HG03521 (cell line): Measurements from ENCODE around the gene MPST.
"Not testable (repeated sequence)": the region's sequence is repeated elsewhere in the genome, so short reads cannot be mapped to it uniquely, and the experiment has no call there.

ENCODE experiments used
- ATAC-seq: cut with Tn5 transposase; IDR thresholded peaks from one replicate; pipeline ENCODE4 v1.9.1; 2021; ENCODE audit warnings: mild to moderate bottlenecking, moderate library complexity; ENCODE audit not compliant: unreplicated experiment

Gene MPST

DNA sequence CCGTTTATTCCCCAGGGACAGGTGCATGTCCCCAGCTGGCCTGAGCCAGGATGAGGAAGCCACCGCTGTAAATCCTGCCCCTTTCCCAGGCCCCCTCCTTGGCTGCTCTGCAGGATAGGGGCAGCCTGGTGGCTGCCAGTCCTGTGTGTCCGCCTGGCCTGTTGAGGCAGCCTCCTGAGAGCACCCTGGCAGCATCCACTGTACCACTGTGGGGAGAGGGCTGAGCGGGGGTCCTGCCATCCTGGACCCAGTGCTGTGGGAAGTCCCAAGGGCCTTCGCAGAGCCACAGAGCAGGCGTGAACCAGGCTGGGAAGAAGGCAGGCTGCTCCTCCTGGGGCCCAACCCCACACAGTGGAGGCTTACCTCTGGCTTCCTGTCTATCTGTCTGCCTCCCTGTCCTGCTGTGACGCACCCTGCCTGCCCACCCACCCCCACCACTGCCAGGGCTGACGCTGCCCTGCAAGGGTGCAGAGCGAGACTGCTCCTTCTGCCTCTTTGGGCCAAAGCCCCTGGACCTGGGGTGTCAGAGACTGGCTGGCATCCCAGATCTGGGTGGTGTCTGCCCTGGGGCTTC, 40.4 kb downstream of the MPST start:
- no peak for ATAC-seq

DNA sequence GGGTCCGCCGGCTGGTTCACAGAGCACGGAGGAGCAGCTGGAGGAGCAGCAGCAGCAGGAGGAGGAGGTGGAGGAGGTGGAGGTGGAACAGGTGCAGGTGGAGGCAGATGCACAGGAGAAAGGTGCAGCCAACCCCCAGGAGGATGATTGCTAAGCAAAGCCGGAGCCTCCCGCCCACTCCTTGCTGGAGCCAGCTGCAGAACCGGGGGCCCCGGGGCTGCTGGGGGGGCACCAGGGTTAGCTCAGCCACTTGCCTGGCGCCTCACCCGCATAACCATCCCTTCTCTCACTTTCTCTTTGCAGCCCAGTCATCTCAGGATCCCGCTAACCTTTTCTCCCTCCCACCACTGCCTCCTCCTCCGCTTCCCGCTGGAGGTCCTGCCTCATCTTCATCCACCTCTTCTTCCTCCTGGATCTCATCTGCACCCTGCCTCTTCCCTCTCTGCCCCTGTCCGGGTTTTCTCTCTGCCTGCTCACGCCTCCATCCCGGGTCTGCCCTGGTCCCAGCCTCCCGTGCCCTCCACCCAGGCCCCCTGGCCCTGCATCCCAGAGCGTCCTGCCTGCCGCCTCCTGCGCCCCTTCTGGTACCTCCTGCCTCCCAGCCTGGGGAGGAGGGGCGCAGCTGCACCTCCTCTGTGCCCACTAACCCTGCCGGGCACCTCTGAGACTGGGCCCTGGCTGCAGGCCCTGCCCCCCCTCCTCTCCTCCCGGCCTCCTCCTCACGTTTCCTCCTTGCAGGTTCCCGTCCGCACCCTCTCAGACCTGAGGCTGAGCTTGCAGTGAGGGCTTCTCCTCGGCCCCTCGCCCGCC, 41.5 kb downstream of the MPST start:
- no peak for ATAC-seq

DNA sequence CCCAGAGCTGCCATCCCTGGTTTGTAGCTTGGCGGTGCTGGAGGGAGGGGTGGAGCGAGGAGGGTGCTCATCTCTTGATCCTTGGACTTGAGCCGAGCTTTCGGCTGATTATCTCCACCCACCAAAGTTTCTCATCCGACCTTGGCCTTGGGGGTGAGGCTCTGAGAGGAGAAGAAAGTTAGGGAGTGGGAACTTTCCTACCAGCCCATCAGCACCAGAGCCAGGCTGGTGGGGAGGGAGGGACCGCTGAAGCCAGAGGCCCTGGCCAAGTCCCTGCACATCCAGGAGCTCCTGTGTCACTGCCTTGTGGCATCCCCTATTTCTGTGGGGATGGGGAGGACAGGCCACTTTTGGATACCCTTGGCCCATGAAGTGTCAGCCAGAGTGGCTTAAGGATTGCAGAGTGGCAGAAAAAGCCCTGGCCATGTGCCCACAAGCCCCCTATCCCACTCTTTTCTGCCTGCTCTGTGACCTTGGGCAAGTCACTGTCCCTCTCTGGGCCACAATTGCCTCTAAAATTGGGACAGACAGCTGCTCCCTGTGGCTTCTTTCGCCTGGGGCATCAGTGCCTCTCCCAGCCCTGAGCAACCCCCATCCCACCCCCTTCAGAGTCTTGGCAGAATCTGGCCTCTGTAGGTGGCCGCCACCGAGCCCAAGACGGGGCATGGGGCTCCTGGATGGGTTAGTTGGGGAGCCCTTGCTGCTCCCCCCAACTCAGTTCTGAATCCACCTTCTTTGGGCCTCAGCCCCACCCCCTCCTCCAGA, 42.3 kb downstream of the MPST start:
- ATAC-seq: no peak

DNA sequence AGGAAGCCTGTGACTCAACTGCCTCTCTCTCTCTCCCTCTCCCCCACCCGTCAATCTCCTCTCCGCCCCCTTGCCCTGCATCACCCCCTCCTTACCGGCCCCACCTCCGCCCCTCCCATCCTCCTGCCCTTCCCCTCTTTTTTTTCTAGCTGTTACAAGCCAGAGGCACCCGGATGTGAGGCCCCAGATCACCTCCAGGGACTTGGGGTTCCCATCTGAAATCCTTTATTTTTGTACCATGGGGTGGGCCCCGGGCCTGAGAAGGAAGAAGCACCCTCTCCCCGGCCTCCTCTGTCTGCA, 42.8 kb downstream of the MPST start:
- no peak for ATAC-seq

DNA sequence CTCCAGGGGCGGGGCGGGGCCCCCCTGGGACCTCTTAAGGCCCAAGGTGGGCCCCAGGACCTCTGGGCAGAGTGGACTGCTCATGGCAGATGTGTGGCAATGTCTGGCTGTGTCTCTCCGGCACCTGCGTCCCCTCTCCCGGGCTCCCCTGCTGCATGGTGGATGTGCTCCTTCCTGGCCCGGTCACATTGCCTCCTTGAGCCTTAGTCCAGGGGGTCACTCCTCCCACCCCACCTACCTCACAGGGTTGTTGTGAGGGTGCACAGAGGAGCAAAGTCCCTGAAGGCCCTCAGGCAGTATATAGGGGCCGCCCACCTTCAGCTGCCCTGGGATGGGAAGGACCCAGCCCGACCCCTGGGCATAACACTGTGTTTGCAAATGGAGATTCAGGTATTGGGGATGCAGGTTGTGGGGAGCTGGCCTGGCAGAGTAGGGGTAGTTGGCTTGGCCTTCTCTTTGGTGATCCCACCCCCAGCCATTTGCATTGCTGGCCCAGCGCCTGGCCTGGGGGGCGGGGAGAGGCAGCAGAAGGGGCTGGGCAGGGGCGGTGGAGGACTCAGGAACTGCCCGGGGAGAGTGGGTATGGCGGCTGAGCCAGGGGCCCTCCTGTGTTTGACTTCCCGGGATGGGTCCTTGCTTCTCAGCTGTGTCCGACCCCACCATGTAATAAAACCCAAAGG, 43.3 kb downstream of the MPST start:
- ATAC-seq: no peak

DNA sequence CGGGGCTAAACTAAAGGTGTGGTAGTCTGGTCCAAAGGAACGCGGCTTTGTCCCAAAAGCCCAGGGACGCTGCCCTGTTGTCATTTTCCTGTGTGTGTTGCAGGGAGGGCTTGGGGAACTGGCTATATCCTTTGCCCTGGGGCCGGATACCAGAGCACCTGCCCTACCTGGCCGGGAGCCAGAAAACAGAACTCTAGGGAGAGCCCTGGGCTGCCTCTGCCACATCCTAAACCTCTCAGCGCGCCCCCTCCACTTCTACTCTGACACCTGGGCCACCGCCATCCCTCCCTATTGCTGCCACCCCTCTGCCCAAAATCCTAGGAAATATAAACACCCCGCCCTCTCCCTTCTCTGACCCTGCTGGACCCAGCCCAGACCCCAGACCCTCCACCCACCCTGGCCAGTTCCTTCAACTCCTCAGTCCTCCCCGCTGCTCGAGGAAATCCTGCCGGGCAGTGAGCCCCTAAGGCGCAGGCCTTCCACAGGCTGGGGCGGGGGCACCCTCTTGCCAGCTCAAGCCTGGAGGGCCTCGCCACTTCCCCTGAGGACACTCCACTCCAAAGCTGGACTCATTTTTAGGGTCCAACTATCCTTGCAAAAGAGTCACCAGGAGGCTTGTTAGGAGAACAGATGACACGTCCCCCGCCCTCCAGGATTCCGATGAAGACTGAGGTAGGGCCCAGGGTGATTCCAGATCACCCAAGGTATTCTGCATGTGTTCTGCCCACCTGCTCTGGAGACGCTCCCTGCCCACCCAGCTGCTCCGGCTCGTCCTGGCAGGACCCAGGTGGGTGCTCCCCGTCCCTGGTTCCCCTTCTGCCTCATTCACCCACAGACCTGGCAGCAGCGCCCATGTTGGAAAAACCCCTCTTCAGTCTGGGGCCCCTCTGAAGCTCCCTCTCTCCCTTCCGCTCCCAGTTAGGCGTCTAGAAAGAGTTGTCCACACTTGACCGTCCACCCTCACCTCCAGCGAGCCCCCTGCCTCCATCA, 44.2 kb downstream of the MPST start:
- ATAC-seq: no peak

DNA sequence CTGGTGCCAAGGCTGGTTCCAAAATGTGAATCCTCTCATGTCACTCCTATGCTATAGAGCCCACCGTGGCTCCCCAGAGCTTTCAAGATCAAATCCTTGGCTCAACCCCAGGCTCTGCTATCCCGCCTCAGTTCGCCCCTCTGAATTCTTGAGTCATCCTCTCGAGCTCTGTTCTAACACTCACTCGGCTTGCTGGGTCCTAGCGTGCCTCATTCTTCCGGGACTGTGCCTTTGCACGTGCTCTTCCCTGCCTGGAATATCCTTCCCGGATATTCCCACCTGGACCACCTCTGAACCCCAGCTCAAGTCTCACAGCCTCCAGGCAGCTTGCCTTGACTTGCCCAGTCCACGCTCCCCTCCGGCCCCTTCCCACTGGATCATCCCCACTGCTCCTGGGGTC, 45.0 kb downstream of the MPST start:
- no peak for ATAC-seq

DNA sequence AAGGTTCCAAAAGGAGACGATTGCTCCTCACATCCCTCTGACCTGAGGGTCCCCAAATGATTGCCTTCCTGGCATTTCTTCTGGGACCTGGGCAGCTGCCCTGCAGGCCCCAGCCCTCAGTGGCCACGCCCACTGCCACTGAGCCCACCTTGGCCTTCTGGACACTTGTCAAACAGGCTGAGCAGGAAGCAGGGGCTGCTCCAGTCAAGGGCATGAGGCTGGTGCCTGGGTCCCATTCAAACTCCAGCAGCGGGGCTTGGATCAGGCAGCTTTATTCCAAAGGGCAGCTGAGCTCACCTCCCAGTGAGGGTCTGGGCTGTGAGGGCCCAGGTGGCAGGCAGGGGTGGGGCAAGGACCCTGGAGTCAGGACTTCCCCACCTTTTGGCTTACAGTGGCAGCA, 45.6 kb downstream of the MPST start:
- ATAC-seq: no peak

DNA sequence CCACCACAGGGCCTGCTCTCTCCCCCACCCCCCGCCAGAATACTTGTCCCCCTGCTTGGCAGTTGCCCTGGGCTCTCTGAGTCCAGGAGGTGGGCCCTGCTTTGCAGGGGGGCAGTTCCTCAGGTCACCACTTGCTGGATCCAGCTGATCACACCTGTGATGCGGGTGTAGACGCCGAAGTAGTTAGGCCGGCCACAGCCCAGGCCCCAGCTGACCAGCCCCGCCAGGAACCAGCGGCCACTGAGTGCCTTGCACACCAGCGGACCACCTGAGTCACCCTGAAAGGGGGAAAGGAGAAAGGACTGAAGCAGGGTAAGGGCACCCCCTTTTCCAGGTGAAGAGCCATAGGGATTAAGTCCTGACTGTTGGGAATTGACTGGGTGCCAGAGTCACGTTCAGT, 46.4 kb downstream of the MPST start:
- no peak for ATAC-seq

DNA sequence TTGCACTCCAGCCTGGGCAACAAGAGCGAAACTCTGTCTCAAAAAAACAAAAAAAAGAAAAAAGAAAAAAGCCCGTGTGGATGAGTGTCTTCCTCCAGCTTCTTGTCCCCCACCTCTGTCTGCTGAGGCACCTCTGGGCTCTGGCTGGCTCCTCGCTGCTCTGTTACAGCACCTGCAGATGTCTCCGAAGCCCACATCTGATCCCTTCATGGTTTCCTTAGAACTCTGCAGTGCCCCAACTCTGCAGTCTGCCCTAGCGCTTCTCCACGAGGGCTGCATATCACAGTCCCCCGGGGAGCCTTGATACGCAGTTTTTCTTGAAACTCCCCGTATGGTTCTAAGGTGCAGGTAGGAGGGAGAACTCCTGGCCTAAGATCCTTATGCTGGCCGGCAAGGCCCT, 47.9 kb downstream of the MPST start:
- no peak for ATAC-seq

DNA sequence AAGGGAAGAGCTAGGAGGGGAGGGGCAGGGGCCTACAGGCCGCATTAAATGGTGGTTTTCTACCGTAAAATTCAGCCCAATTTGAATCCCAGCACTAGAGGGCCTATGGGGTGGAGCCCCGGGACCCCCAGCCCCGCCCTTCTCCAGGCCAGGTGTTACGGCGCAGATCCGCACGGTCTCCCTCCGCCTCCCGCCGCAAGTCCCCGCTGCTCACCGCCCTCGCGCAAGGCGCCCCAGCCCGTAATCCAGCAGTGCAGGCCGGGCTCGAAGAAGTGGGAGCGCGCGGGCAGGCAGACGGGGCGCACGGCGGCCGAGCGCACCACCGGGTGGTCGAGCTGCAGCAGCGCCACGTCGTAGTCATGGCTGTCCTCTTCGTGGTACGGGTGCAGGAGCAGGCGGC, 49.3 kb downstream of the MPST start:
- no peak for ATAC-seq

DNA sequence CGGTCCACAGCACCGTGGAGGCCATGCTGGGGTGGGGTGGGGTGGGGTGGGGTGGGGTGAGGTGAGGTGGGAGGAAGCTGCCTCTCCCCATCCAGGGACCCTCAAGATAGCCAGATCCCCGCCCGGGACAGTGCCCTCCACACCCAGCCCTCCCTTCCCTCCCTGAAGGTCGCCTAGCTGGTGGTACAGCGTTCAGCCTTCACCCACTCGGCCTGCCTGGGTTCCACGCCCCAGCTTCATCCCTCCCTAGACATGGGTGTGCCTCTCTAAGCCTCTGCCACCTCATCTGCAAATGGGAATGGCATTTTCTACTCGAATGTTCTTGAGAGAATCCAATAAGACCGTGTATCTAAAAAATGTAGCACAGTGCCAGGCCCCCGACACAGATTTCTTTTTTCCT, 49.8 kb downstream of the MPST start:
- ATAC-seq: no peak

DNA sequence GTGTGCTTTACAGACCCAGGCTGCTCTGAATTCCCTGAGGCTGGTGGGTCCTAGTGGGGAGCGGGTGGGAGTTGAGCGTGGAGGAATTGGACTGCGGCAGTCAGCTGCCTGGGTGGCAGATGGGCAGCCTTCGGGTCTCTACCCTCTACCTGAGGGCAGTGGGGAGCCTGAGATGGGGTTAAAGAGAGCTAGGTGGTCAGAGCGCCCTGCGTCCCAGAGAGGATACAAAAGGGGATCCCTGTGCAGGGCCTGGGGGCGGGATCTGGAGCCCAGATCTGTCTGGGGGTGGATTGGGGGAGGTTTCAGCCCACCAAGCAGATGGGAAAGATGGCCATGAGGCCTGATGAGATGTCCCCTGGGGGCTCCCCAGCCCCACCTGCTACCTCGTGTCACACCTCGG, 50.2 kb downstream of the MPST start:
- ATAC-seq: no peak

DNA sequence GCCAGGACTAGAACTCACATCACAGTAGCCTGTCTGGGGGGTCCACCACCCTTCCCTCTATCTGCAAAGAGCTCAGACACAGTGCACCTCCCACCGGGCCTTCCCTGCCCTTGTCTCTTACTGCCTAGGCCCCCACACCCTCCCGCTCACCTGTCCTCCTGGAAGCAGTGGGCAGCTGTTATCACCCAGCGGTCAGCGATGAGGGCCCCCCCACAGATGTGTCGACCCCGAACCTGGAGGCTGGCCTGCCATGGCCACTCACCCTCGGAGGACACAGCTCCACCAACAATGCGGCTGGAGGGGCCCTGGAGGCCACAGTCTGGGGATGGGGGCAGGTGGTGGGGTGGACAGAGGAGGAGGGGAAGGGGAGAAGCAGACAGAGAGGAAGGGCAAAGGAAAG, 50.8 kb downstream of the MPST start:
- ATAC-seq: no peak

DNA sequence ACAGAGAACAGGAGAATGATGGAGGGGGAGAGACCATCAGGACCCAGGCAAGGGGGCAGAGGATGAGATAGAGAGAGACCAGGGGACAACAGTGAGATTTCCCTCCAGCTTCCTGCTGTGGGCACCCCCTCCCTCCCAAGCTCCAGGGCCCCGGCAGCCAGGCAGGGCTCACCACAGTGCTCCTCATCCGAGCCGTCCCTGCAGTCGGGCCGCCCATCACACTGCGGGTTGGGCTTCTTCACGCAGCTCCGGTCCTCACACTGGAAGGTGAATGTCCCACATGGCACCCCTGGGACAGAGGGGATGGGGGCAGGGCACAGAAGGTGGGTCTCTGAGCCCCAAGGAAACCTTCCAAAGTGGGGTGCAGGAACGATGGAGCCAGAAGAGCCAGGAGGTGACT, 51.2 kb downstream of the MPST start:
- no peak for ATAC-seq

DNA sequence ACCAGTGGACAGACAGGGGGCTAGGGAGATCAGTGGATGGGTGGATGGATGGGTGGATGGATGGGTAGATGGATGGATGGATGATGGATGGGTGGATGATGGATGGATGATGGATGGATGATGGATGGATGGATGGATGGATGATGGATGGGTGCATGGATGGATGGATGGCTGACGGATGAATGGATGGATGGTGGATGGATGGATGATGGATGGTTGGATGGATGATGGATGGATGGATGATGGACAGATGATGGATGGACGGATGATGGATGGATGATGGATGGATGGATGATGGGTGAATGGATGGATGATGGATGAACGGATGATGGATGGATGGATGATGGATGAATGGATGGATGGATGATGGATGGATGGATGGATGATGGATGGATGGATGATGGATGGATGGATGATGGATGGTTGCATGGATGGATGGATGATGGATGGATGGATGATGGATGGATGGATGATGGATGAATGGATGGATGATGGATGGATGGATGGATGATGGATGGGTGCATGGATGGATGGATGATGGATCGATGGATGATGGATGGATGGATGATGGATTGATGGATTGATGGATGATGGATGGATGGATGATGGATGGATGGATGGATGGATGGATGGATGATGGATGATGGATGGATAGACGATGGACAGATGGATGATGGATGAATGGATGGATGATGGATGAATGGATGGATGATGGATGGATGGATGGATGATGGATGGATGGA, 52.5 kb downstream of the MPST start:
- not testable (repeated sequence) for ATAC-seq

DNA sequence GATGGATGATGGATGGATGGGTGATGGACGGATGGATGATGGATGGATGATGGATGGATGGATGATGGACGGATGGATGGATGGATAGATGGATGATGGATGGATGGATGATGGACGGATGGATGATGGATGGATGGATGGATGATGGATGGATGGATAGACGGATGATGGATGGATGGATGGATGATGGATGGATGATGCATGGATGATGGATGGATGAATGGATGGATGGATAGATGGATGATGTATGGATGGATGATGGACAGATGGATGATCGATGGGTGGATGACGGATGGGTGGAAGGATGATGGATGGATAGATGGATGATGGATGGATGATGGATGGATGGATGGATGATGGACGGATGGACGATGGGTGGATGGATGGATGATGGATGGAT, 53.1 kb downstream of the MPST start:
- no peak for ATAC-seq

DNA sequence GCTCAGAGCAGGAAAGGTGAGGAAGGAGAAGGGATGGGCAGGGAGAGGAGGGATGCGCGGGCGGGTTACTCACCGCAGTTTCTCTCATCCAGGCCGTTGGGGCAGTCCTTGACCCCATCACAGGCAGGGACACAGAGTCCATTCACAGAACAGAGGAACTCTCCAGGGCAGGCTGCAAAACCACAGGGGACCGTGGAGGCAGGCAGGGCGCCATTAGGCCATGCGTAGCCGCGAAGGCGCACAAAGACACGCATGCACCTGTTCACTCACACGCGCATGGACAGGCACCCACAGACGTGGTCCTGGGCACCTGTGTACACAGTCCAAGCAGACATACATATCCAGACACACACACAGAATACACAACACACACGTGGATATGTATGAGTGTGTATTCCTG, 55.0 kb downstream of the MPST start:
- ATAC-seq: no peak

DNA sequence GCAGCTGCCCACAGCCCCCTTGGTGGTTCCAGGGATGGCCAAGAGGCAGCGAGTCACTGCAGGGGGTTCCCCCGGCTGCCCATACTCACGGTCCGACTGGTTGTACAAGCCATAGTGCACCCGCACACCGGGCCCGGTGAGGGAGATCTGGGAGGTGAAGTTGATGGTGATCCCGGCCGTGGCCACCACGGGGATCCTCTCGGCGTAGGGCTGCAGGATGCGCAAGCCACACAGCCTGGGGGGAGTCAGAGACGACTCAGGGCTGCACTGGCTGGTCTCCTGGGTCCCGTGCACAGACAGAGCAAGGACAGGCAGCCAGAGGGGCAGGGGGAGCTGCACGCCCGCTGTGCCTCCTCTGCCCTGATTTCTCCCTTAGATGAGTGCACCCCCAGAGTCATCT, 55.5 kb downstream of the MPST start:
- ATAC-seq: no peak
